Measurements from ENCODE around the gene SIGLEC1. TPM values are rescaled to one million over a fixed set of nuclear protein-coding genes. Genes with fewer than 3 reads are reported as not detected.

Gene SIGLEC1
- total and polyA plus RNA-seq, 2 of the 4 experiments (the other 2 are of a cell fraction) = not detected

GRCh38 chr20:3691306-3691705 lies 21.1 kb downstream of the SIGLEC1 start:
- Histone ChIP-seq H3K18ac (ENCODE audit: low read depth, low read length) (no peak overlapping the region), H3K14ac (replicated peaks; ENCODE audit: low read depth, low read length) (no peak overlapping the region), H2AFZ (replicated peaks; ENCODE audit: low read length, poor library complexity) (no peak overlapping the region), H3K4me3 (ENCODE audit: insufficient read depth, low read depth, low read length) (no peak overlapping the region), H3K56ac (ENCODE audit: extremely low read depth, insufficient read depth, low read length) (no peak overlapping the region), H3K9me1 (ENCODE audit: insufficient read depth, low read length) (peaks cover 7% of the 10 kb centered on the region), H2BK120ac (ENCODE audit: low read depth, low read length) (no peak overlapping the region), H4K5ac (ENCODE audit: low read depth, low read length) (no peak overlapping the region), H3K23ac (ENCODE audit: low read depth, low read length) (no peak overlapping the region), H3K4me2 (ENCODE audit: low read depth, low read length) (no peak overlapping the region), H2BK5ac (ENCODE audit: low read depth, low read length, poor library complexity, severe bottlenecking) (no peak overlapping the region), H4K20me1 (ENCODE audit: insufficient read depth, low read length) (no peaks in the 10 kb centered on the region), H3K9me3 (ENCODE audit: control insufficient read depth, insufficient read depth, low read length) (peaks cover under 1% of the 10 kb centered on the region; the same call in 1 of the 2 replicates), H3K27me3 (ENCODE audit: control insufficient read depth, insufficient read depth, low read length) (peaks cover 7% of the 10 kb centered on the region; the same call in 1 of the 2 replicates), H4K8ac (ENCODE audit: low read depth in 2 of 2, low read length in 2 of 2) (no peak overlapping the region), H3K27ac (ENCODE audit: insufficient read depth, low read length) (no peak overlapping the region), H4K91ac (ENCODE audit: insufficient read depth, low read depth, low read length) (no peak overlapping the region), H3K9ac (ENCODE audit: low read depth, low read length) (no peak overlapping the region), H3K4ac (ENCODE audit: low read depth, low read length) (no peak overlapping the region), H2BK15ac (ENCODE audit: low read depth, low read length) (no peak overlapping the region), H2BK20ac (ENCODE audit: low read depth, low read length) (no peak overlapping the region), H3K4me1 (ENCODE audit: control insufficient read depth, insufficient read depth, low read length) (peaks cover 7% of the 10 kb centered on the region), H2AK9ac (replicated peaks; ENCODE audit: low read depth, low read length, poor library complexity) (no peak overlapping the region), H3K79me1 (ENCODE audit: low read depth in 1 of 2, low read length in 2 of 2) (no peaks in the 10 kb centered on the region), H3K36me3 (ENCODE audit: control insufficient read depth, insufficient read depth, low read length) (no peaks in the 10 kb centered on the region), H2AK5ac (ENCODE audit: low read depth, low read length) (no peak overlapping the region)
- TF ChIP-seq CHD1 (IDR thresholded peaks at IDR 0.05; ENCODE audit: low read depth, low read length) = no peak
- TF ChIP-seq FOS (IDR thresholded peaks at IDR 0.05; ENCODE audit: low read depth, low read length) = no peak
- no peak for DNase-seq
- ChIA-PET CTCF (no interaction called here), POLR2A (ENCODE audit: unreplicated experiment) (no interaction called here)
- no TSS peak for BruUV-seq (replicated peaks)
- intact Hi-C loops (cut with micrococcal nuclease) = no loop called here
- in situ Hi-C loops (cut with MboI; ENCODE audit: low sequenced_read_pairs) = no loop called here
- ATAC-seq (ENCODE audit: low read depth) = no peak
- 60% methylated on average over 2 of the region's 16 CpGs; no CpG with 5 or more reads in 1 of the 2 experiments for WGBS, 2 experiments (ENCODE audit: extremely low coverage in 2 of 2, insufficient read length in 1 of 2)
- dilution Hi-C loops (cut with HindIII; ENCODE audit: low sequenced_read_pairs, unreplicated experiment) = no loop called here

Measured in IMR-90 (cell line).